Right lobe of liver (tissue), 4 donors: ENCODE results near the gene KIF14.

Experiments used
- CTCF ChIP-seq, 4 donors: fragments of 200-600 bp in 3 of 4; fragments of 450-650 bp in 1 of 4; IDR thresholded peaks; one replicate each; pipeline versions ENCODE4 v1.5.1 to v1.8.0; 2016 to 2022; ENCODE audit warnings: antibody characterized with exemption in 4 of 4, mild to moderate bottlenecking in 2 of 4
- POLR2A ChIP-seq: fragments of 450-650 bp; IDR thresholded peaks from one replicate; pipeline ENCODE4 v1.6.1; 2017; ENCODE audit warnings: antibody characterized with exemption, mild to moderate bottlenecking
- donor health status: DM: no; HTN: no; CAD: no.
- donor health status: DM: no; HTN: no; CAD: no.
- donor health status: DM: no; HTN: yes; CAD: no.

- TF ChIP-seq CTCF (IDR thresholded peaks at IDR 0.05) (no peak), POLR2A (no peak)
Measured at GRCh38 chr1:200629876-200630514, 9.4 kb upstream of the KIF14 start.
